Measurements from ENCODE around the gene SUCLA2. TPM values are rescaled to one million over a fixed set of nuclear protein-coding genes. Genes with fewer than 3 reads are reported as not detected.

Gene SUCLA2
- total and polyA plus RNA-seq, 9 of the 15 experiments (the other 6 are each of a cell fraction or from before 2014, with no cell fraction given), result 23.3 to 52.9 (median 35.8) TPM

DNA sequence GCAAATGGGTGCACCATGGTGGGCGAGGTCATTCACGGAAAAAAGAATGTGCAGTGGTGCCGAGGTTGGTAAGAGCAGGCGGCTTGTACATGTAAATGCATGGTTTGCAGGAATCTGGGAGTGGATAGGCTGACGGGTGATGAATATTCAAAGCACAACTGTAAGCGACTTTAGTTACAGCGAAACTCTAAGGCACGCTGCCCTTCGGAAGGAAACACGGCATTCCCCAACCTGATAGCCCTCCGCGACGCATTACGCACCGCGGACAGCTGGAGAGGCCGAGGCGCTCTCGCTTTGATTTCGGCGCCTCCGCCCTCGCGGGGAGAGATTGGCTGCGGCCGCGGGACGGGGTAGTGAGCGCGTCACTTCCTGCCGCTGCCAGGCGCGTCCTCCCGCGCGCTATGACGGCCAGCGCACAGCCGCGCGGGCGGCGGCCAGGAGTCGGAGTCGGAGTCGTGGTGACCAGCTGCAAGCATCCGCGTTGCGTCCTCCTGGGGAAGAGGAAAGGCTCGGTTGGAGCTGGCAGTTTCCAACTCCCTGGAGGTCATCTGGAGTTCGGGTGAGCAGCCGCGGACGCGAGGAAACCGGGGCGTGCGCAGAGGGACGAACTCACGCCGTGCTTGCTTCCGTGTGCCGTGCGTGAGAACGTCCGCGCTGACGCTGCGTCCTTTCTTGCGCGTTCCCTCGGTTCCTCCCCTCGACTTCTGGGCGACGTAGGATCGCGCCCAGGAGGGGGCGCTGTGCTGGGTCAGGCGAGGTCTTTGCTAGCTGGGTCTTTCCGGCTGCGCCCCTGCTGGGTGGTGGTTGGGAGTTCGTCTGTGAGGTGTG is 36.5 kb upstream of the SUCLA2 start, which contains the start of gene NUDT15 (continued):
- TF ChIP-seq VEZF1 (CRISPR knock-in tag; IDR thresholded peaks at IDR 0.05), result peak; percentile 32; the same call in 1 of the 2 replicates
- TF ChIP-seq FOXK2 (conservative IDR thresholded peaks at IDR 0.05 in 1 of 2, IDR thresholded peaks at IDR 0.05 in 1 of 2; ENCODE audit: low read depth in 2 of 2), result peak in 1 of 2 experiments; percentile 57; a peak in 1 of 4 replicates
- TF ChIP-seq TBL1XR1 (IDR thresholded peaks at IDR 0.05; ENCODE audit: low read length in 2 of 2), result no peak
- TF ChIP-seq ZNF511 (CRISPR knock-in tag; IDR thresholded peaks at IDR 0.05), result peak; percentile 29; the same call in 1 of the 2 replicates
- peak; percentile 36 for TF ChIP-seq RNF2 (IDR thresholded peaks at IDR 0.05)
- no peak for TF ChIP-seq HMG20B (CRISPR knock-in tag; IDR thresholded peaks at IDR 0.05)
- TF ChIP-seq, protein P1, sequence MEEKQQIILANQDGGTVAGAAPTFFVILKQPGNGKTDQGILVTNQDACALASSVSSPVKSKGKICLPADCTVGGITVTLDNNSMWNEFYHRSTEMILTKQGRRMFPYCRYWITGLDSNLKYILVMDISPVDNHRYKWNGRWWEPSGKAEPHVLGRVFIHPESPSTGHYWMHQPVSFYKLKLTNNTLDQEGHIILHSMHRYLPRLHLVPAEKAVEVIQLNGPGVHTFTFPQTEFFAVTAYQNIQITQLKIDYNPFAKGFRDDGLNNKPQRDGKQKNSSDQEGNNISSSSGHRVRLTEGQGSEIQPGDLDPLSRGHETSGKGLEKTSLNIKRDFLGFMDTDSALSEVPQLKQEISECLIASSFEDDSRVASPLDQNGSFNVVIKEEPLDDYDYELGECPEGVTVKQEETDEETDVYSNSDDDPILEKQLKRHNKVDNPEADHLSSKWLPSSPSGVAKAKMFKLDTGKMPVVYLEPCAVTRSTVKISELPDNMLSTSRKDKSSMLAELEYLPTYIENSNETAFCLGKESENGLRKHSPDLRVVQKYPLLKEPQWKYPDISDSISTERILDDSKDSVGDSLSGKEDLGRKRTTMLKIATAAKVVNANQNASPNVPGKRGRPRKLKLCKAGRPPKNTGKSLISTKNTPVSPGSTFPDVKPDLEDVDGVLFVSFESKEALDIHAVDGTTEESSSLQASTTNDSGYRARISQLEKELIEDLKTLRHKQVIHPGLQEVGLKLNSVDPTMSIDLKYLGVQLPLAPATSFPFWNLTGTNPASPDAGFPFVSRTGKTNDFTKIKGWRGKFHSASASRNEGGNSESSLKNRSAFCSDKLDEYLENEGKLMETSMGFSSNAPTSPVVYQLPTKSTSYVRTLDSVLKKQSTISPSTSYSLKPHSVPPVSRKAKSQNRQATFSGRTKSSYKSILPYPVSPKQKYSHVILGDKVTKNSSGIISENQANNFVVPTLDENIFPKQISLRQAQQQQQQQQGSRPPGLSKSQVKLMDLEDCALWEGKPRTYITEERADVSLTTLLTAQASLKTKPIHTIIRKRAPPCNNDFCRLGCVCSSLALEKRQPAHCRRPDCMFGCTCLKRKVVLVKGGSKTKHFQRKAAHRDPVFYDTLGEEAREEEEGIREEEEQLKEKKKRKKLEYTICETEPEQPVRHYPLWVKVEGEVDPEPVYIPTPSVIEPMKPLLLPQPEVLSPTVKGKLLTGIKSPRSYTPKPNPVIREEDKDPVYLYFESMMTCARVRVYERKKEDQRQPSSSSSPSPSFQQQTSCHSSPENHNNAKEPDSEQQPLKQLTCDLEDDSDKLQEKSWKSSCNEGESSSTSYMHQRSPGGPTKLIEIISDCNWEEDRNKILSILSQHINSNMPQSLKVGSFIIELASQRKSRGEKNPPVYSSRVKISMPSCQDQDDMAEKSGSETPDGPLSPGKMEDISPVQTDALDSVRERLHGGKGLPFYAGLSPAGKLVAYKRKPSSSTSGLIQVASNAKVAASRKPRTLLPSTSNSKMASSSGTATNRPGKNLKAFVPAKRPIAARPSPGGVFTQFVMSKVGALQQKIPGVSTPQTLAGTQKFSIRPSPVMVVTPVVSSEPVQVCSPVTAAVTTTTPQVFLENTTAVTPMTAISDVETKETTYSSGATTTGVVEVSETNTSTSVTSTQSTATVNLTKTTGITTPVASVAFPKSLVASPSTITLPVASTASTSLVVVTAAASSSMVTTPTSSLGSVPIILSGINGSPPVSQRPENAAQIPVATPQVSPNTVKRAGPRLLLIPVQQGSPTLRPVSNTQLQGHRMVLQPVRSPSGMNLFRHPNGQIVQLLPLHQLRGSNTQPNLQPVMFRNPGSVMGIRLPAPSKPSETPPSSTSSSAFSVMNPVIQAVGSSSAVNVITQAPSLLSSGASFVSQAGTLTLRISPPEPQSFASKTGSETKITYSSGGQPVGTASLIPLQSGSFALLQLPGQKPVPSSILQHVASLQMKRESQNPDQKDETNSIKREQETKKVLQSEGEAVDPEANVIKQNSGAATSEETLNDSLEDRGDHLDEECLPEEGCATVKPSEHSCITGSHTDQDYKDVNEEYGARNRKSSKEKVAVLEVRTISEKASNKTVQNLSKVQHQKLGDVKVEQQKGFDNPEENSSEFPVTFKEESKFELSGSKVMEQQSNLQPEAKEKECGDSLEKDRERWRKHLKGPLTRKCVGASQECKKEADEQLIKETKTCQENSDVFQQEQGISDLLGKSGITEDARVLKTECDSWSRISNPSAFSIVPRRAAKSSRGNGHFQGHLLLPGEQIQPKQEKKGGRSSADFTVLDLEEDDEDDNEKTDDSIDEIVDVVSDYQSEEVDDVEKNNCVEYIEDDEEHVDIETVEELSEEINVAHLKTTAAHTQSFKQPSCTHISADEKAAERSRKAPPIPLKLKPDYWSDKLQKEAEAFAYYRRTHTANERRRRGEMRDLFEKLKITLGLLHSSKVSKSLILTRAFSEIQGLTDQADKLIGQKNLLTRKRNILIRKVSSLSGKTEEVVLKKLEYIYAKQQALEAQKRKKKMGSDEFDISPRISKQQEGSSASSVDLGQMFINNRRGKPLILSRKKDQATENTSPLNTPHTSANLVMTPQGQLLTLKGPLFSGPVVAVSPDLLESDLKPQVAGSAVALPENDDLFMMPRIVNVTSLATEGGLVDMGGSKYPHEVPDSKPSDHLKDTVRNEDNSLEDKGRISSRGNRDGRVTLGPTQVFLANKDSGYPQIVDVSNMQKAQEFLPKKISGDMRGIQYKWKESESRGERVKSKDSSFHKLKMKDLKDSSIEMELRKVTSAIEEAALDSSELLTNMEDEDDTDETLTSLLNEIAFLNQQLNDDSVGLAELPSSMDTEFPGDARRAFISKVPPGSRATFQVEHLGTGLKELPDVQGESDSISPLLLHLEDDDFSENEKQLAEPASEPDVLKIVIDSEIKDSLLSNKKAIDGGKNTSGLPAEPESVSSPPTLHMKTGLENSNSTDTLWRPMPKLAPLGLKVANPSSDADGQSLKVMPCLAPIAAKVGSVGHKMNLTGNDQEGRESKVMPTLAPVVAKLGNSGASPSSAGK (IDR thresholded peaks at IDR 0.05), result peak; percentile 90
- TF ChIP-seq NONO (IDR thresholded peaks at IDR 0.05; ENCODE audit: low read depth in 2 of 2, low read length in 1 of 2), result 0 out of 4 replicates have a peak, but pooled peaks of 1 of the 2 experiments have one; percentile 56
- TF ChIP-seq RUNX1 (IDR thresholded peaks at IDR 0.05; ENCODE audit: low read depth), result no peak
- TF ChIP-seq ZNF589 (CRISPR knock-in tag; IDR thresholded peaks at IDR 0.05; ENCODE audit: low read depth), result peak; percentile 42; the same call in 1 of the 2 replicates
- no peak for TF ChIP-seq TSC22D4 (tag; IDR thresholded peaks at IDR 0.05)
- TF ChIP-seq ZKSCAN1 (IDR thresholded peaks at IDR 0.05; ENCODE audit: low read depth, low read length), result 0 out of 2 replicates have a peak, but pooled peaks have one; percentile 23
- TF ChIP-seq ZNF239 (CRISPR knock-in tag; IDR thresholded peaks at IDR 0.05), result no peak

Measured in K562 (cell line).